Hepatocyte (in vitro differentiated cells): ENCODE results near the gene FLRT2. TPM values are rescaled to one million over a fixed set of nuclear protein-coding genes. Genes with fewer than 3 reads are reported as not detected.

Source experiments
- DNase-seq: peaks from one replicate; pipeline ENCODE4 v3.0.0-alpha.2; 2016; ENCODE audit warnings: low spot score
- H2AFZ ChIP-seq: fragments of 200-600 bp; sonication (generic); 2 replicates; pipeline ENCODE4 v1.6.0; 2016; ENCODE audit warnings: antibody characterized with exemption, mild to moderate bottlenecking
- H3K27ac ChIP-seq: fragments of 200-600 bp; sonication (generic); 2 replicates; pipeline ENCODE4 v1.5.1; 2016; ENCODE audit warnings: mild to moderate bottlenecking
- H3K27me3 ChIP-seq: fragments of 200-600 bp; sonication (generic); 2 replicates; pipeline ENCODE4 v1.6.1; 2016
- H3K36me3 ChIP-seq: fragments of 200-600 bp; sonication (generic); replicated peaks from 2 replicates; pipeline ENCODE4 v1.5.1; 2016; ENCODE audit warnings: low read depth; ENCODE audit not compliant: insufficient read depth
- H3K4me1 ChIP-seq: fragments of 200-600 bp; sonication (generic); 2 replicates; pipeline ENCODE4 v1.5.1; 2016; ENCODE audit warnings: mild to moderate bottlenecking, moderate library complexity; ENCODE audit not compliant: insufficient read depth
- H3K4me2 ChIP-seq: fragments of 200-600 bp; sonication (generic); 2 replicates; pipeline ENCODE4 v1.6.0; 2016
- H3K4me3 ChIP-seq: fragments of 200-600 bp; sonication (generic); 2 replicates; pipeline ENCODE4 v1.5.1; 2016; ENCODE audit warnings: mild to moderate bottlenecking
- H3K79me2 ChIP-seq: fragments of 200-600 bp; sonication (generic); 2 replicates; pipeline ENCODE4 v1.6.0; 2017; ENCODE audit warnings: mild to moderate bottlenecking
- H3K9me2 ChIP-seq: fragments of 200-600 bp; sonication (generic); replicated peaks from 2 replicates; pipeline ENCODE4 v1.6.0; 2017; ENCODE audit warnings: mild to moderate bottlenecking; ENCODE audit not compliant: insufficient read depth
- H3K9me3 ChIP-seq: fragments of 200-600 bp; sonication (generic); 2 replicates; pipeline ENCODE4 v1.5.1; 2016; ENCODE audit warnings: low read depth, mild to moderate bottlenecking
- H4K20me1 ChIP-seq: fragments of 200-600 bp; sonication (generic); 2 replicates; pipeline ENCODE4 v1.6.0; 2016; ENCODE audit warnings: mild to moderate bottlenecking; ENCODE audit not compliant: insufficient read depth, poor library complexity, severe bottlenecking
- EZH2 ChIP-seq: fragments of 200-600 bp; sonication (generic); IDR thresholded peaks from 2 replicates; pipeline ENCODE4 v1.6.1; 2016; ENCODE audit warnings: antibody characterized with exemption, mild to moderate bottlenecking, borderline replicate concordance
- EZH2phosphoT487 ChIP-seq: fragments of 200-600 bp; sonication (generic); IDR thresholded peaks from one replicate; pipeline ENCODE4 v1.6.1; 2018; ENCODE audit warnings: antibody characterized with exemption, mild to moderate bottlenecking, low read depth, moderate library complexity; ENCODE audit not compliant: unreplicated experiment, severe bottlenecking
- WGBS: methylation state at CpG from one replicate; pipeline ENCODE4 v1.1.6; 2016; ENCODE audit warnings: low lambda C conversion rate; ENCODE audit errors: missing lambda C conversion rate; 5-methylcytosine and 5-hydroxymethylcytosine counted together
- polyA plus RNA-seq: library from polyadenylated mRNA; unstranded; fragments of >200 nt; fragmentation: Nextera tagmentation; extraction: Ambion mirVana; gene quantifications from 2 replicates; pipeline ENCODE4 v1.2.1, GENCODE V29; 2016
- total RNA-seq: library from RNA; depleted of rRNA; stranded (reverse); fragments of >200 nt; gene quantifications from 2 replicates; pipeline ENCODE4 v1.2.3, GENCODE V29; 2014
- TF ChIP-seq, protein P1 (sequence below): fragments of 200-600 bp; sonication (generic); IDR thresholded peaks from 2 replicates; pipeline ENCODE4 v1.5.1; 2016; ENCODE audit warnings: antibody characterized with exemption, mild to moderate bottlenecking; ENCODE audit not compliant: poor library complexity

Gene FLRT2
- total and polyA plus RNA-seq, 2 experiments from 2014 or later, result 32.9 to 42.3 TPM

DNA sequence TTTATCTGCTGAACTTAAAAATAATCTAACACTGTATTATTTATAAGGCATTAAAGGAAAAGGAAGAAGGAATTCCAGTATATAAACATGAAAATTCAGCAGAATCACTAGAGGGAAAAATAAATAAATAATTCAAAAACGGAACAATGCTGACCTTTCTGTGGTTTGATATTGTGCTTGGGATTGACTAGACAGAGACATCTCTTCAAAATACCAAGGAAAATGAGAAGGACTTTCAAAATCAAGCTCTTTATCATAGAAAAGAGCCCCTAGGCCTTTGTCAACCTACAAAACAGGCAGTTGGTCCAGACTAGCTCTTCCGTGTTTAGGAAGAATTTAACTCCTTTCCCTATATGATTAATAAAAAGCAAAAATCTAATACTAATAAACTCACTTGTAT is 6.3 kb upstream of the FLRT2 start:
- Histone ChIP-seq H3K4me3 (no peak overlapping the region), H3K9me2 (no peaks in the 10 kb centered on the region), H3K4me2 (no peak overlapping the region), H3K36me3 (no peaks in the 10 kb centered on the region), H3K27ac (no peak overlapping the region), H4K20me1 (no peaks in the 10 kb centered on the region), H3K27me3 (no peaks in the 10 kb centered on the region), H2AFZ (no peak overlapping the region), H3K9me3 (no peaks in the 10 kb centered on the region), H3K79me2 (no peaks in the 10 kb centered on the region), H3K4me1 (peaks cover 26% of the 10 kb centered on the region)
- TF ChIP-seq EZH2 (no peak), EZH2phosphoT487 (no peak)
- TF ChIP-seq, protein P1, sequence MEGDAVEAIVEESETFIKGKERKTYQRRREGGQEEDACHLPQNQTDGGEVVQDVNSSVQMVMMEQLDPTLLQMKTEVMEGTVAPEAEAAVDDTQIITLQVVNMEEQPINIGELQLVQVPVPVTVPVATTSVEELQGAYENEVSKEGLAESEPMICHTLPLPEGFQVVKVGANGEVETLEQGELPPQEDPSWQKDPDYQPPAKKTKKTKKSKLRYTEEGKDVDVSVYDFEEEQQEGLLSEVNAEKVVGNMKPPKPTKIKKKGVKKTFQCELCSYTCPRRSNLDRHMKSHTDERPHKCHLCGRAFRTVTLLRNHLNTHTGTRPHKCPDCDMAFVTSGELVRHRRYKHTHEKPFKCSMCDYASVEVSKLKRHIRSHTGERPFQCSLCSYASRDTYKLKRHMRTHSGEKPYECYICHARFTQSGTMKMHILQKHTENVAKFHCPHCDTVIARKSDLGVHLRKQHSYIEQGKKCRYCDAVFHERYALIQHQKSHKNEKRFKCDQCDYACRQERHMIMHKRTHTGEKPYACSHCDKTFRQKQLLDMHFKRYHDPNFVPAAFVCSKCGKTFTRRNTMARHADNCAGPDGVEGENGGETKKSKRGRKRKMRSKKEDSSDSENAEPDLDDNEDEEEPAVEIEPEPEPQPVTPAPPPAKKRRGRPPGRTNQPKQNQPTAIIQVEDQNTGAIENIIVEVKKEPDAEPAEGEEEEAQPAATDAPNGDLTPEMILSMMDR, result no peak
- WGBS, result 87% methylated on average over 2 of the region's 2 CpGs
- DNase-seq, result no peak

DNA sequence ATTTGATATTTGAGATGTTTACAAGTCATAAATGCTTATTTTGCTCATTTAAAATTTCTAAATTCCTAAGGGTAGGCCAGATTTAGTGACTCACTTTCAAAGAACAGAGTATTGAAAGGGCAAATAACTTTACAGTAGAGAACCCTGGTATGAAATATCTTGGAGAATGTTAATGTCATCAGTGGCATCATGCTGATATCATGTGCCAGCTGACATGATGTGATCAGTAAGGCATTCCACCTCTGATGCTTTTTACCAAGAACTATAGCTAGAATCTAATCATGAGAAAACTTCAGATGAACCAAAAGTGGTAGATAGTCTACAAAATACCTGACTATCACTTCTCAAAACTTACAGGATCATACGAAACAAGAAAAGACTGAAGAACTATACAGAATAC is 2.9 kb upstream of the FLRT2 start:
- no peak overlapping the region for H3K27ac ChIP-seq
- no peaks in the 10 kb centered on the region for H3K36me3 ChIP-seq
- H3K4me3 ChIP-seq, result no peak overlapping the region
- H3K9me2 ChIP-seq, result no peaks in the 10 kb centered on the region
- no peak for DNase-seq
- peaks cover 6% of the 10 kb centered on the region for H3K4me1 ChIP-seq
- H3K4me2 ChIP-seq, result no peak overlapping the region
- peaks cover 11% of the 10 kb centered on the region for H3K79me2 ChIP-seq
- no peak overlapping the region for H2AFZ ChIP-seq
- WGBS, result 87% methylated on average over 1 of the region's 1 CpG
- TF ChIP-seq EZH2 (no peak), EZH2phosphoT487 (no peak)
- TF ChIP-seq, protein P1, result no peak
- H3K9me3 ChIP-seq, result no peaks in the 10 kb centered on the region
- peaks cover 6% of the 10 kb centered on the region for H3K27me3 ChIP-seq
- no peaks in the 10 kb centered on the region for H4K20me1 ChIP-seq

DNA sequence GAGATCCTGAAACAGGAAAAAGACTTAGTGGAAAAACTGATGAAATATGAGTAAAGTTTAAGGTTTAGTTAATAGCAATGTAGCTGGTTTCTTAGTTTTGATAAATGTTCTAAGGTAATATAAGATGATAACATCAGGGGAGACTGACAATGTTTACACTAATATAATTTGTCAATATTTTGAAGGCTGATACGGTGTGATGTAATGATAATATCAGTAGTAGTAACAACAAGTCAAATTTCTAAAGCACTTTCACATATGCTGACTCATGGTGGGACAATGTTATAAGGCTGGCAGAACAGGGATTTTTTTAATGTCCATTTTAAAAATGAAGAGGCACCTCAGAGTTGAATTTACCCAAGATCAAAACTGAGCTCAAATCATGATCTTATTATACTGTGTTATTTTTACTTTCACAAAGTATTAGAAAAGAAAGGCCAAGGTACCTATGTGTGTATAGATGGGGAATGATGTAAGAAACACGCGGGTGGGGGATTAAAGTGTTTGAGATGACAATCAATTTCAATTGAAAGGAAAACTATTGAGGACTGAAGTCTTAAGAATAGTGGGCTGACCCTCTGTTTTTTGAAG is 2.4 kb upstream of the FLRT2 start:
- peaks cover 11% of the 10 kb centered on the region for H3K79me2 ChIP-seq
- DNase-seq, result no peak
- H3K9me3 ChIP-seq, result no peaks in the 10 kb centered on the region
- TF ChIP-seq, protein P1, result no peak
- TF ChIP-seq EZH2phosphoT487, result no peak
- TF ChIP-seq EZH2, result no peak
- no peaks in the 10 kb centered on the region for H4K20me1 ChIP-seq
- no peak overlapping the region for H3K4me3 ChIP-seq
- no peaks in the 10 kb centered on the region for H3K36me3 ChIP-seq
- H2AFZ ChIP-seq, result no peak overlapping the region
- H3K27me3 ChIP-seq, result peaks cover 6% of the 10 kb centered on the region
- H3K9me2 ChIP-seq, result no peaks in the 10 kb centered on the region
- peak overlapping the region; percentile 32 for H3K27ac ChIP-seq
- H3K4me1 ChIP-seq, result peaks cover 6% of the 10 kb centered on the region
- 58% methylated on average over 3 of the region's 3 CpGs for WGBS
- H3K4me2 ChIP-seq, result peak overlapping the region; percentile 86
